GM21360 (cell line): ENCODE measurements around the gene MYO16.
"Not testable (repeated sequence)": the region's sequence is repeated elsewhere in the genome, so short reads cannot be mapped to it uniquely, and the experiment has no call there.

Source experiments
- ATAC-seq: cut with Tn5 transposase; IDR thresholded peaks from one replicate; pipeline ENCODE4 v1.9.1; 2021; ENCODE audit warnings: mild to moderate bottlenecking, moderate library complexity; ENCODE audit not compliant: unreplicated experiment

The MYO16 gene

DNA sequence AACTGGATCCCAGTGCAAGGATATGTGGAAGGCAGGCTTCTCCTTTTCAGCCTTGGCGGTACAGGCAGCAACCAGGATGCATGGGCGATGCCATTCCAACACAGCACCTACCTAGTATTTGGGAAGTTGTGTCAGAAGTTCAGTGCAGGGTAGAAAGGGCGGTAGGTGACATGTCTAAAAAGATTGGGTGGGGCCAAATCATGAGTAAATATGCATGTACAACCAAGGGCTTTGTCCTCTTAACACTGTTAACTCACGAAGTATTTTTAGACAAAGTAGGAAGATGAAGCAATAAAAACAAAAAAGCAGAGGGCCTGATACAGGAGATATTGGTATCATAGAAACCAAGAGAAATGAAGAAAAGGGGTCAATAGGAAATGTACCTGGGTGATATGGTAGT lies 392.1 kb downstream of the MYO16 start:
- no peak for ATAC-seq

DNA sequence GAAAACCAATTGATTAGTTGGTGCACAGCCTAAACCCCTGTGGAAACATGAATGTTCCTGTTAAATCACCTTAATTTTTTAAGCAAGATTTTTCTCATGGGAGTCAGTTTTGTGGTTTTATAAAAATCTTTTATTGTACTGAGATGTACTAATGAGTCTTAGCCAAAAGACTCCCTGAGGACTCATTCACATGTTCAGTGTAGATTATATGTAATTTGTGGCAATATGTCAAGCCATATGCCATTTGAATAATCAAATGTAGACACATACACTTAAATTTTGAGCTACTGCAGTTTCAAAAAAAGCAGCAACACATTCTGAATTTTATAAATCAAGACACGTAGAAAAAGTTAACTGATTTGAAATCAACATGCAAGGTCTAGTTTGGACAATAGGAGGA lies 395.2 kb downstream of the MYO16 start:
- ATAC-seq: no peak

DNA sequence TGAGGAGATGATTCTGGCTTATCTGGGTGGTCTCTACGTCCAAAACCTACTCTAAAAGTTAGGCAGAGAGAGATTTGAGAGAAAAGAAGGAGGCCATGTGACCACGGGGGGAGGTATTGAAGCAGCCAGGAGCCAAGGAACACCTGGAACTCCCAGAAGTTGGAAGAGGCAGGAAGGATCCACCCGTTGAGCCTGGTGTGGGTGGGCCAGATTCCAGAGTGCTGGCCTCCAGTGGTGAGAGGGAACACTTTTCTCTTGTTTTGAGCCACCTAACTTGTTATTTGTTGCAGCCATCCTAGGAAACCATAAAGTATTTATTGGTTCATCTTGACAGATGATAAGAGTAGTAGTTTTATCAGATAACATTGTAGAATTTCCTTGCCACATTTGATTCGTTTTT lies 396.9 kb downstream of the MYO16 start:
- no peak for ATAC-seq

DNA sequence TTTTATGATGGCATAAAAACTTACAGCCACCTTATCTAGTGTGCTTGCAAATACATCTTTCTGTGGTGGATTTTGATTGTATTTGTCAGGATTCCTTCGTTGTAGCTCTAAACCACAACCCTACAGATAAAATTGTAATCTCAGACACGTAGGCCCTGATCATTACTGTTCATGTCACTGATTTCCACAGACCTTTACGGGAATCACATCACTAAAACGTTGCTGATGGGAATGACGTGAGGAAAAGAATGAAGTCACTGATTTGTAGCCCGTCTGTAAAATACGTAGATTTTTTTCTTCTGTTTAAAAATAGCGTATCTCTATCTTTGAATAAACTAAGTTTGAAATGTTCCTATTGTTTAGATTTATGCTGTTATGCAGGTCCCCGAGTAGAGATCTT lies 399.2 kb downstream of the MYO16 start:
- ATAC-seq: no peak

DNA sequence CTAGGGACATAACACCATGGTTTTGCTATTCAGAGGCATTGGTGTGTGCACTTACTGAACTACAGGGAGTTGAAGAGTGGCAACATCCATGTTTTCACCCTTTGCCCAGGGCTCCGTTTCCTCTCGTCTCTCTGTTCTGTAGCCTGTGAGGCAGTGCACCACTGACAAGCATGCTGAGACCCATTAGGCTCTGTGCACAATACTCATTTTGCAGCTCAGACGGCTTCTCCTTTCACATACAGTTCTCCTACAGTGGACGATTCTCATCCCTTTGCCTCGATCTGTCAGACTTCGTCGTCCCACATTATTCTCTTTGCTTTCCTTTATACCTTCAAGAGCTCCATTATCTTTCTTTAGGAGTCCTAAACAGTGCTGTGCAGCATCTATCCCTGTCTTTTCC lies 403.7 kb downstream of the MYO16 start:
- ATAC-seq: no peak

DNA sequence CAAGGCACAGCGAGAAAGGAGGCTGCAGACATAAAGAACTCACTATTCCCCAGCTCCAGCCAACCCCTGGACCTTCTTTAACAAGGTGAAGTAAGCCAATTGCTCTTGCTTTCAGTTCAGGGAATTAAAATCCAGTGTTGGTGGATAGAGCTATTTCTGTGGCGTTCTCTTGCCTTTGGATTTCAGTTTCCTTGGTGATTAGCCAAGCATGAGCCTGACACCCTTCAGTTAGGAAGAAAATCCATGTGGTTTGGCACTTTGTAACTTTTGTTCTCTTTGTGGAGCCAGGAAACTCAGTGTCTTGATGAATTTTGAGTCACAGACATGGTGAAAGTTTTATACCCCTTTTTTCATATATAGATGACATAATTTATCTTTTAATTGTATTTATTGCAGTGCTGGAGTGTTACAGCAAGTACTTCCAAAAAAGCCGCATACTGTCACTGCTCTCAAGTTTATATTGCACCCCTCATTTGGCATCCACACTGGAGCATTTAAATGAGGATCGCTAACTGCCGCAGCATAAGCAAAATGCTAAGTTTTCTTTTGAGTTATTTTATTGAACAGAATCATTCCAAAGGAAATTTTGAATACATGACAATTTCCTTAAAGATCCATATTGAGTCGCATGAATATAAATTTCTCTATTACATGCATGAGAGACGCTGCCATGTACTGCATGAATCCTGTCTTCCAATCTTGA lies 406.8 kb downstream of the MYO16 start:
- no peak for ATAC-seq

DNA sequence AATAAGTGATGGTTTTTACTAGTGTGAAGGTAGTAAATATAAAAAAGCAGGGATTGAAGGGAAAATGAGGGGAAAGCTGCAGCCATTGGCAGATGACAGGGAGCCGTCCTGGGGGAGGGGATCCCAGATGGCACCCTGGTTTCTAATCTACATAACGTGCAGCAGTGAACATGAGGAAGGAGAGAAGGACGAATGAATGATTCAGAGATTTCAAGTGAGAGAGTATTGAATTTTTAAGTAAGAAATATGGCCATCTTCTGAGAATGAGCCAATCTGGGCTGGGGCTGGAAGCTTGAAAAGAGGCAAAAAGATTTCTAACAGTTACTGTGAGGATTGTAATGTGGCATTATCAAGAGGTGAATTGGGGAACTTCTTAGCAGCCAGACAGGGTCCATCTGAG lies 414.2 kb downstream of the MYO16 start:
- ATAC-seq: no peak

DNA sequence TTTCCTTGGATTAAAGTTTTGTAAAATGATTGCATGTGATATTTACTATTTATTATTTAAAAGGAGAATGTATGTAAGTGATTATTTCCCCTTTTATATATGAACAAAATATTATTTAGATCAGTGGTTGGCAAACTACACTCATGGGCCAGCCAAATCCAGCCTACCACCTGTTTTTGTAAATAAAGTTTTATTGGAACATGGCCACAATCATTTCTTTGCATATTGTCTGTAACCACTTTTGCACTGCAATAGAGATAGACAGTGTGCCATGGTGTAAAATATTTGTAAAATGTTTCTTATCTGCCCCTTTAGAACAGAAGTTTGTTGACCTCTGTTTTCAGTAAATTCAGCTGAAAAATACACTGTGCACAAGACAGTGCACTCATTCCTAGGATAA lies 426.4 kb downstream of the MYO16 start:
- ATAC-seq: no peak

DNA sequence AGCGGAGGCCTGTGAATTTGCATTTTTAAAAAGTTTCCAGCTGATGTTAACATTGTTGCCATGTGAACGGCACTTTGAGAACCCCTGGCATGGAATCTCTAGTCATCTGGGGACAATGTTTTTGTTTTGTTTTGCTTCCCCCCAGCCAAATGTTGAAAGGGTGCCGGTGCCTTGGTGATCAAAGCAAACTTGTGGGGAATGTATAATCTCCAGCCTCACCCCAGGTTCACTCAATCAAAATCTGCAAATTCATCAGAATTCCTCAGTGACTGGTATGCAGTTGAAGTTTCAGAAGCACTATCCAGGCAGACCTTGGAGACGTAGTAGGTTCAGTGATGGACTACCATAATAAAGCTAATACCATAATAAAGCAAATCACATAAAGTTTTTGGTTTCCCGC lies 428.7 kb downstream of the MYO16 start:
- ATAC-seq: no peak

DNA sequence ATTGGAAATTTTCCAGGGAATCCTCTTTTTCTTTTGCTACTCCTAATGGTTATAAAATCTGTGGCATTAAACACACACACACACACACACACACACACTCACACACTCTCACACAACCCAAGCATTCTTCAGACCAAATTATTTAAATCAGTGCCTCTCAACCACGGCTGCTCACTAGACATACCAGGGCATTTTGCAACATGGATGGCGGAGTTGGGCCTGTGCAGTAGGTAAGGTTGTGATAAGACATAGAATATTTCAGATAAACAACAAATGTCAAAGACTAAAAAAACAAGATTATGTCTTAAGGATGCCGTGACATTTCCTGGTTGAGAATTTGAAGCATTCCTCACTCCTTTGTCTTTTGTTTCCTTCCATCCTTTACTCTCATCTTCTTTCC lies 443.1 kb downstream of the MYO16 start:
- ATAC-seq: no peak

DNA sequence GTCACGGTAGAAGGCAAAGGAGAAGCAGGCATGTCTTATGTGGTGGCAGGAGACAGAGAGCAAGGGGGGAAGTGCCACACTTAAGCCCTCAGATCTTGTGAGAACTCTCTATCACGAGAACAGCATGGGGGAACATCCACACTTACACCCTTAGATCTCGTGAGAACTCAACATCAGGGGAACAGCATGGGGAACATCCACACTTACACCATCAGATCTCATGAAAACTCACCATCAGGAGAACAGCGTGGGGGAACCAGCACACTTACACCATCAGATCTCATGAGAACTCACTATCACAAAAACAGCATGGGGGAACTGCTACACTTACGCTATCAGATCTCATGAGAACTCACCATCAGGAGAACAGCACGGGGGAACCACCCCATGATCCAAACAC lies 445.0 kb downstream of the MYO16 start:
- ATAC-seq: no peak

DNA sequence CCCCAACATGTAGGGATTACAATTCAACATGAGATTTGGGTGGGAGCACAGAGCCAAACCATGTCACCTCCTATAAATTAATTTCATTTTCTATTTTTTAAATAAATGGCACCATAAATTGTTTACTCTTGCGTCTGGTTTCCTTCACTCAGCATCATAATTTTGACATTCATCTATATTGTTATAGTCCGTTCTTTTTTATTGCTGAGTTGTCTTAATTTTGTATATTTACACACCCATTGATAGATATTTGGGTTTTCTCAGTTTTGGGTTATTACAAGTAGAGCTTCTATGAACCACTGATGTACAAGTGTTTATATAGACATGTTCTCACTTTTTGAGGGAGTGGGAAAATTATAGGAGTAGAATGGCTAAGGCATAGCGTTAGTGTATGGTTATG lies 445.4 kb downstream of the MYO16 start:
- ATAC-seq: no peak

DNA sequence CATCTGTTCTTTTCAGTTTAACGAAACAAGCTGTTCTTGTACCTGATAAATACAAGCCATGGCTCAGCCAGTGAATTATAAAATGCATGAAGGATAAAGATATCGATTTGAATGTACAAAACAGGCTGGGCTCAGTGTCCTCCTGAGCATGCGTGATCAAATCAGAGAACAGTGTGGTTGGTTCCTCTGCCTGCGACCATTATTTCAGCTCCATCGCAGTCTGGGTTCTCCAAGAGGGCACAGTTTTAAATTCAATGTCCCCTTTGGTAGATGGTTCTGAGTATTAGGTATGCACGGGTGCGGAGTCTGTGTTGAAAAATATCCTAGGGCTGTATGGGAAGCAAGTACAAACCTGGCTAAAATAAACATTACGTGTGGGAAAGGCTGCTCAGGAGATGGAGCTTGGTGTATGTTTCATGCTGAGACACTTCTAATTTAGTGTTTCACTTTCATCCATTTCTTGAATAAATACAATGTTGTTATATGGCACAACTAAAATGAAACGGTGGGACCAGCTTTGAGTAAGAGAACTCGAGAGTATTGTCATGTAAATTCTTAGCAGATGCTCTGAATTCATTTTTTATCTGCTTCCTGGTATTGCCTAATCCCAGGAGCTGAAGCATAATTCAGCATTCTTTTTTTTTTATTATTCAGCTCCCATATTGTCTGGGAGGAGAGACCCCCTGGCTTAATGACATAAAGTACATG lies 458.7 kb downstream of the MYO16 start:
- ATAC-seq: no peak

DNA sequence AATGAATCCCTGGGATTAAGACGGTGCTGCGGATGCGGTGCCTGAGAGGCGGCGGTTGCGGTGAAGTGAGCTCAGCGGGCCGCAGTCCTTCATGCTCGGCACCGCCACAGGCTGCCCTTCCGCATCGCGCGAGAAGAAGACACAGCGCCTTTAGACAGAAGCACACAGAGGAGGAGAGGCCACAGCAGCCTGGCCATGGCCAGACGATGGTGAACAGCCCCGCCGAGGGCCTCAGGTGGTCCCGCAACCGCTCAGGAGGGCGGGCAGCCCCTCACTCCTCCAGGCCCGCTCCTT lies 459.2 kb downstream of the MYO16 start:
- ATAC-seq: no peak

DNA sequence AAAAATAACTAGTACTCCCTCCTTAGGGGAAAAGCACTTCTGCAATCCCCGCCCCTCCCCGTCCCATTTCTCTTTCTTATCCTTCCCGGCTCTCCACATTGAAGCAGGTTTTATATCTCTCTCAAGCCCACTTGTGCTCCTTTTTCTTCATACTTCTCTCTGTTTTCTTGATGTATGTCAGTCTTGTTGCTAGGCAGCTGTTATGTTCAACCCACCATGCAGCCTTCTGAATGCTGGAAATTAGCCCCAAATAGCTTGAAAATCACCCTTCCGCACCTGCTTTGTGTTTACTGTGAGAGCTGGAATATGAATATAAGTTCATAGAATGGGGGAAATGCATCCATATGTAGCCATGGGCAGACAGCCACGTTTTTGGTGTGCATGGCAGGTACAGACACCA lies 461.4 kb downstream of the MYO16 start:
- ATAC-seq: no peak

DNA sequence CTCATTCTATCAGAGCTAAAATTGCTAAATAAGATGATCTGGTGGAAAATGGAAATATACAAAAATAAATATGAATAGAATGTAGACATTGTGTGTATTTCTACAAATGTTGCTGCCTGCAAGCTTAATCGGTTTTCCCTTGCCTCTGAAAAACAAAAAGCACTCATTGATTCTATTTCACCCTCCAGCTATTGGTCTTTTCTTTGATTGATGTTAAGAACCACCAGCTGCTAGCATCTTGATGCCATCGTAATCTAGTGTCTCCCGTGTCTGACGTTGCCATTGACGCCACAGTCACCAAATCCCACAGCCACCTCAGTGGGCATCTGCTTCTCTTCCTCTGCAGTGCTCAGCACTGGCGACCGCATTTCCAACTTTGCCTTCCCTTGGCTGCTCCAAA lies 461.8 kb downstream of the MYO16 start:
- ATAC-seq: no peak

DNA sequence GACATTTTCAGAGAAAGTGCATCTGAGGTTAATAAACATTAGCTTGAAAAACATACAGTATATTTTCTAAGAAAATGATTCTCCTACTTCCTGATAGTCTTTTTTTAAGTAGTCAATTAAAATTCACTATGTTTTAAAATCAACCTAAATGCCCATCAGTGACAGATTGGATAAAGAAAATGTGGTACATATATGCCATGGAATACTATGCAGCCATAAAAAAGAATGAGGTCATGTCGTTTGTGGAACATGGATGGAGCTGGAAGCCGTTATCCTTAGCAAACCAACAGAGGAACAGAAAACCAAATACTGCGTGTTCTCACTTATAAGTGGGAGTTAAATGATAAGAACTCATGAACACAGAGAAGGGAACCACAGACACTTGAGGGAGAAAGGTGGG lies 462.8 kb downstream of the MYO16 start:
- not testable (repeated sequence) for ATAC-seq

DNA sequence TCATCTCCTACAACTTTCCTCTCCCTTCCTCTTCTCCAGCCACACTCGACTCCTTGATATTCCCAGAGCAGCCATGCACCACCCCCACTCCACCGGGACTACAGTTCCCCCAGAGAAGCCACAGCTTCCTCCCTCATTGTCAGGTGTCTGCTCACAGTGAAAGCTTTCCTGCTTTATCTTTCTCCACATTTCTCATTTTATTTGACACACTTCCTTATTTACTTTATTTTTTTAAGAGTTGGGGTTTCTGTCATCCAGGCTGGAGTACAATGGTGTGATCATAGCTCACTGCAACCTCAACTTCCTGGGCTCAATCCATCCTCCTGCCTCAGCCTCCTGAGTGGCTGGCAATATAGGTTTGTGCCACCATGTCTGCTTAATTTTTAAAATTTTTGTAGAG lies 464.6 kb downstream of the MYO16 start:
- ATAC-seq: no peak

DNA sequence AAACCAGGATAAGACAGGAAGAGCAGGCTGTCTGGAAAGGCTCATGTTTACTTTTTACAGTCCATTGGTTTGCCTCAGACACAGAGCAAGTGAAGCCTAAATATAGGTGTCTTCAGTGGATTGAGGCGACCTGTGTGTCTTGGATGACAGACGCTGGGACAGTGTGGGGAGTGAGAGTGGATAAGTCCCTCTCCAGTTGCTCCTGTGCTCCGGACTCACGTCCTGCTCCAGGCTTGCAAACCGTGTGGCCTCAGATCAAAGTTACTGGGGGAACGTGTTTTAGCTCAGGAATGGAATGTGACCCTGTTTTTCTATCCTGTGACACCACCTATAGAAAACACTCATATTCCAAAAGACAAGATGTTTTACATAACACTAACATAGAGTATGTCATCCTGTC lies 465.7 kb downstream of the MYO16 start:
- ATAC-seq: no peak

DNA sequence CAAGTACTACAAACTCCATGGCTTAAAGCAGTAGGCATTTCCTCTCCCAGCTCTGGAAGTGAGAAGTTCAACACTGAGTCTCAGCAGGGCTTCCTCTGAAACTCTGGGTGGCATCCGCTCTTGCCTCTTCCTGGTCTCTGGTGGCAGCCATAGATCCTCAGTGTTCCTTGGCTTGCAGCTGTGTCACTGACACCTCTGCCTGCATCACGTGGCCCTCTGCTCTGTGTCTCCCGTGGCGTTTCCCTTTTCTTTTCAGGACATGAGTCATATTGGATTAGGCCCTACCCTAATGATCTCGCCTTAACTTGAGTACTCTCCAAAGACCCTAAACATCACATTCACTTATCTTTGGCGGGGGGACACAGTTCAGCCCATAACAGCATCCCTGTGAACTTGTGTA lies 466.7 kb downstream of the MYO16 start:
- ATAC-seq: no peak

DNA sequence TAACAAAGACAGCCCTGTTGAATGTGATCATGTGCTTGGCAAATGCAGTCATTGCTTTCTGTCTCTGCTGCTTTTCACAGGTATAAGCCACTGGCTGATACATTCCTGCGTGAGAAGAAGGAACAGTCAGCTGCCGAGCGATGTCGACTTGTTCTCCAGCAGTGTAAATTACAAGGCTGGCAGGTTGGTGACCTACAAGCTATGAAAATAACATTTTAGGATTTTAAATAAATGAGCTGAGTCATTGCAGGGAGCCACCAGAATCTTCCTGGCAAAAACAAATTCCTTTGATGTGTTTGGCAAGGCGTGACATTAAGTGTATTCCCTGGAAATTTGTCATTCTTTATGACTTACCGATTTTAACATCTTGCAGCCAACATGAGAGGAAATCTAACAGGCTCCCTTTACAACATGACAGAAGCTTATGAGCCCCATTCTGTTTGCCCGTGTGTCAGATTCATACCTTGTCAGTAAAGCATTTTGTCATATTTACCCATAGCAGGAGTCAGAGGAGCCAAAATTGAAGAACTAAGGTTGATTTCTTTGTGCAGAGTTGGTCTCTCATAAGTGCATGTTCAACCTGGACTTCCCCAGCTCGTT lies 471.4 kb downstream of the MYO16 start:
- ATAC-seq: no peak

DNA sequence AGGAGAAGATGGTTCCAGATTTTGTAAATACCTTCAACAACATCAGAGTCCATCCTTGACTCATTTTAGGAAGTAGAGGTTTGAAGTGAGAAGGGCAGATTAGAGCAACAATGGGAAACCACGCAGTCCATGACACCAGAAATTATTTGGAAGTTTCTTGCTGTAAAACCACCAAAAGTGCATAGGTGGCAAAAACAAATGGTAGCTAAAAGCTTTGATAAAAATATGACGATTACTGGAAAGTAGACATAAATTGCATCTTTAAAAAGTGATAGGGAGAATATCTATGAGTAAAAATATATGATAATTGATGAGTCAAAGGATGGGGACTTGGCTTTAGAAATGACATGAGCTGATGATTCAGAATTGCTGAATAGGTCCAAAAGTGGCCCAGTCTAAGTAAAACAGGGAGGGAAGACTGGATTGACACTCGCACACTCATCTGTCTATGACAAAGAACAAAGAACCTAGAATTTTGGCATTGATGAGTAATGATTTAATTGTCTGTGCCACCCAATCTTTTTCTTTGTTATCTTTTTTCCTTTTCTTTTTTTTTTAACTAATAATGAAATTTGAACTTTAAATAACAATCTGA lies 472.2 kb downstream of the MYO16 start:
- ATAC-seq: no peak
